NOMO-1 treated with dmso at 0.1 percent for 144 hours (cell line): ENCODE results near the gene BIN1.

Experiments used
- DNase-seq: peaks from one replicate; lab custom pipeline; 2025; ENCODE audit not compliant: unreplicated experiment; lab: John Stamatoyannopoulos, UW

The BIN1 gene

GRCh38 chr2:127003070-127003800 lies 103.7 kb downstream of the BIN1 start:
- no peak for DNase-seq

DNA sequence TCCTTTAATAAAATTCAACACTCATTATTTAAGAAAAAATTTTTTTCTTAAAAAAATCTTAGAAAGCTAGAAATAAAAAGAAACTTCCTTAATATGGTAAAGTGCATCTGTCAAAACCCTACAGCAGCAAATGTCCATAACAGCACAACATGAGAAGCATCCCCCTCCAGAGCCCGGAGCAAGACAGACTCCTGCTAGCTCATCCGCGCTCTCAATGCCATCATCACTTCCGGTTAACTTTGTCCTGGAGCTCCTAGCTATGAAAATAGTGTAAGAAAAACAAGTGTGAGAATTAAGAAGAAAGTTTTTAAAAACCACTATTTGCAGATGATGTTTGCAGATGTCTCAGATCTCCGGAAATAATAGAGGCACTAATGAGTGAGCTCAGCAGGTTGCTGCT lies 105.2 kb downstream of the BIN1 start:
- no peak for DNase-seq

DNA sequence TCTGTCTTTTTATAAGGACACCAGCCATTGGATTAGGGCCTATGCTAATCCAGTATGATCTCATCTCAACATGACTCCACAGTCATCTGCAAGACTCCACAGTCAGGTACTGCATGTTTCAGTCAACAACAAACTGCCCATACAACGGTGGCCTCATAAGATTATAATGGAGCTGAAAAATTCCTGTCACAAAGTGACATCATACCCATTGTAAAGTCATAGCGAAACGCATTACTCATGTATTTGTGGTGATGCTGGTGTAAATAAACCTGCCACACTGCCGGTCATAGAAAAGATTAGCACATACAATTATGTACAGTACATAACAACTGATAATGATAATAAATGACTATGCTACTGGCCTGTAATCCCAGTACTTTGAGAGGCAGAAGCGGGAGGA lies 106.0 kb downstream of the BIN1 start:
- DNase-seq: no peak

DNA sequence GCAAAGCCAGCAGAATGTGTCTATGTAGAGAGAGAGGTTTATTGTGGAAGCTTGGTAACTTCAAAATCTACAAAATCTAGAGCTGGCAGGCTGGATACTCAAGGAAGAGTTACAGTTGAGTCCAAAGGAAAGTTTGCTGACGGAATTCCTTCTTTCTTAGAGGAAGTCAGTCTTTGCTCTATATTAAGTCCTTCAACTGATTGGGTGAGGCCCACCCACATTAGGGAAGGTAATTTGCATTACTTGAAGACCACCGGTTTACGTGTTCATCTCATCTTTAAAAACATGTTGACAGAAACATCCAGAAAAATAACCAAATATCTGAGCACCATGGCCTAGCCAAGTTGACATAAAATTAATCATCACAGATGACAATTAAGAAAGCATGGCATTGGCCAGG lies 106.8 kb downstream of the BIN1 start:
- DNase-seq: no peak

GRCh38 chr2:126999106-126999756 lies 107.7 kb downstream of the BIN1 start:
- no peak for DNase-seq

GRCh38 chr2:126998486-126998885 lies 108.5 kb downstream of the BIN1 start:
- DNase-seq: no peak
